Measurements from ENCODE around the gene RBBP8NL. TPM values are rescaled to one million over a fixed set of nuclear protein-coding genes. Genes with fewer than 3 reads are reported as not detected.

Gene RBBP8NL
- total RNA-seq, 1 experiment from 2014 or later, result not detected

GRCh38 chr20:62425281-62426058, 1.9 kb downstream of the RBBP8NL start:
- no TSS peak for BruUV-seq (replicated peaks)
- no peaks in the 10 kb centered on the region for H3K36me3 Mint-ChIP-seq (ENCODE audit: insufficient read depth, unreplicated experiment)
- H3K27me3 Mint-ChIP-seq (ENCODE audit: insufficient read depth, unreplicated experiment), result peaks cover 10% of the 10 kb centered on the region
- H3K27ac Mint-ChIP-seq (ENCODE audit: low read depth, unreplicated experiment), result no peak overlapping the region
- no peak for DNase-seq (ENCODE audit: unreplicated experiment)
- ChIA-PET CTCF (no interaction called here), POLR2A (interaction anchor here (0.6 kb wide), 1 partner anchor 10 kb away, joined by 3 read pairs; no protein-coding TSS in a partner anchor)
- H3K9me3 Mint-ChIP-seq (ENCODE audit: unreplicated experiment), result no peaks in the 10 kb centered on the region
- no peak overlapping the region for H3K4me3 Mint-ChIP-seq (ENCODE audit: unreplicated experiment)
- intact Hi-C loops (cut with micrococcal nuclease), result no loop called here
- TF ChIP-seq CTCF (IDR thresholded peaks at IDR 0.05; ENCODE audit: unreplicated experiment), result no peak
- H3K4me1 Mint-ChIP-seq (ENCODE audit: insufficient read depth, unreplicated experiment), result no peaks in the 10 kb centered on the region

- Mint-ChIP-seq H3K27ac (ENCODE audit: low read depth, unreplicated experiment) (no peak overlapping the region), H3K36me3 (ENCODE audit: insufficient read depth, unreplicated experiment) (no peaks in the 10 kb centered on the region), H3K9me3 (ENCODE audit: unreplicated experiment) (no peaks in the 10 kb centered on the region), H3K4me3 (ENCODE audit: unreplicated experiment) (no peak overlapping the region), H3K27me3 (ENCODE audit: insufficient read depth, unreplicated experiment) (peaks cover 18% of the 10 kb centered on the region), H3K4me1 (ENCODE audit: insufficient read depth, unreplicated experiment) (no peaks in the 10 kb centered on the region)
- ChIA-PET POLR2A (interaction anchor here (0.6 kb wide), 1 partner anchor 9 kb away, joined by 3 read pairs; no protein-coding TSS in a partner anchor), CTCF (interaction anchor here (0.5 kb wide), 1 partner anchor 89 kb away, joined by 3 read pairs; no protein-coding TSS in a partner anchor)
- no peak for DNase-seq (ENCODE audit: unreplicated experiment)
- no peak for TF ChIP-seq CTCF (IDR thresholded peaks at IDR 0.05; ENCODE audit: unreplicated experiment)
- BruUV-seq (replicated peaks), result no TSS peak
- intact Hi-C loops (cut with micrococcal nuclease), result no loop called here
Measured at GRCh38 chr20:62424249-62425107, 2.9 kb downstream of the RBBP8NL start.

- DNase-seq (ENCODE audit: unreplicated experiment), result no peak
- no peaks in the 10 kb centered on the region for H3K36me3 Mint-ChIP-seq (ENCODE audit: insufficient read depth, unreplicated experiment)
- H3K27me3 Mint-ChIP-seq (ENCODE audit: insufficient read depth, unreplicated experiment), result peaks cover 11% of the 10 kb centered on the region
- CTCF ChIA-PET, result no interaction called here
- intact Hi-C loops (cut with micrococcal nuclease), result no loop called here
- no peak for TF ChIP-seq CTCF (IDR thresholded peaks at IDR 0.05; ENCODE audit: unreplicated experiment)
- no peaks in the 10 kb centered on the region for H3K9me3 Mint-ChIP-seq (ENCODE audit: unreplicated experiment)
- no peak overlapping the region for H3K27ac Mint-ChIP-seq (ENCODE audit: low read depth, unreplicated experiment)
- no peak overlapping the region for H3K4me3 Mint-ChIP-seq (ENCODE audit: unreplicated experiment)
- no TSS peak for BruUV-seq (replicated peaks)
- H3K4me1 Mint-ChIP-seq (ENCODE audit: insufficient read depth, unreplicated experiment), result no peaks in the 10 kb centered on the region
- POLR2A ChIA-PET, result no interaction called here
Measured at GRCh38 chr20:62423326-62423706, 4.0 kb downstream of the RBBP8NL start.

GRCh38 chr20:62422636-62423325, 4.6 kb downstream of the RBBP8NL start:
- H3K27me3 Mint-ChIP-seq (ENCODE audit: insufficient read depth, unreplicated experiment), result peaks cover 11% of the 10 kb centered on the region
- H3K36me3 Mint-ChIP-seq (ENCODE audit: insufficient read depth, unreplicated experiment), result no peaks in the 10 kb centered on the region
- no peak for DNase-seq (ENCODE audit: unreplicated experiment)
- H3K4me1 Mint-ChIP-seq (ENCODE audit: insufficient read depth, unreplicated experiment), result no peaks in the 10 kb centered on the region
- BruUV-seq (replicated peaks), result no TSS peak
- H3K9me3 Mint-ChIP-seq (ENCODE audit: unreplicated experiment), result no peaks in the 10 kb centered on the region
- no peak overlapping the region for H3K27ac Mint-ChIP-seq (ENCODE audit: low read depth, unreplicated experiment)
- POLR2A ChIA-PET, result no interaction called here
- intact Hi-C loops (cut with micrococcal nuclease), result no loop called here
- TF ChIP-seq CTCF (IDR thresholded peaks at IDR 0.05; ENCODE audit: unreplicated experiment), result no peak
- no peak overlapping the region for H3K4me3 Mint-ChIP-seq (ENCODE audit: unreplicated experiment)
- CTCF ChIA-PET, result no interaction called here
